ENCODE measurements around the gene BLACAT1.
A peak's percentile ranks its signal among the peaks of the same experiment; 100 is the strongest.

Gene BLACAT1

DNA sequence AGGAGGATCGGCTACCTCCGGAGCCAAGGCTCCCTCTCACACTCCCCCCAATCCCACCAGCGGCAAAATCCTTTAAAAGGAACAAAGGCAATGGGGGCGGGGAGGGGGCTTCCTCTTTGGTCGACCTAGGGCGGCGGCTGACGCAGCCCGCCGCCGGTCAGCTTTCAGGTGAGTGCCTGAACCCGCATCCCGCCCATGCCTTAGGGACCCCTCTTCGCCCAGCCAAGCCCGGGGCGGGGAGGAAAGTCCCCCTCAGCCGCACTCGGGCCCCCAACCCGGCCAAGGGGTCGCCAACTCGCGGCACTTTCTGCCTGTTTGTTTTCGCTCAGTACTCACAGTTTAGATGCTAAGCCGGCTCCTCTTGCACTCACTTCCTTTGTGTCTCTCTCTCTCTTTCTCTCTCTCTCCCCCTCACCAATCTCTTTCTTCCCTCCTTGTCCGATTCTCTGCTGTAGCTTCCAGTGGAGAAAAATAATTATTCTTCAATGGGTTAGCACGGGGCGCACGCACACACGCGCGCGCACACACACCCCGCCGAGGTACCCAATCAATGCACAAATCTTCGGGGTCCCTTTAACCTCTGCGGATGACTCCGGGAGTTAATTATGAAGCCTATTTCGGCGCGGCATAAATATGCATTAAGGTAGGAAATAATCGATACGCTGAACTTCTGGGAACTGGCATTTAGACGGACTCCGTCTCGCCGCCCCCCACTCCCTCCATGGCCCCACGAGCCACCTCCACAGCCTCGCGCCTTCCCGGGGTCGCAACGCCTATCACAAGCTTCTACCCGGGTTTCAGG, at the start of gene BLACAT1:
BLACAT1 (minus strand) TSS at position 465 of the 802 bp plus-strand sequence.
- peak within 1 kb of the TSS; percentile 86 for H3K4me3 Mint-ChIP-seq
- H3K27me3 Mint-ChIP-seq = peaks cover 43% of the 10 kb centered on the region
- no peak within 1 kb of the TSS for H3K27ac Mint-ChIP-seq
- H3K36me3 Mint-ChIP-seq = no peaks in the 10 kb centered on the region
- H3K9me3 Mint-ChIP-seq (ENCODE audit: low read depth) = no peaks in the 10 kb centered on the region
- H3K4me1 Mint-ChIP-seq (ENCODE audit: low read depth) = peaks cover 12% of the 10 kb centered on the region

DNA sequence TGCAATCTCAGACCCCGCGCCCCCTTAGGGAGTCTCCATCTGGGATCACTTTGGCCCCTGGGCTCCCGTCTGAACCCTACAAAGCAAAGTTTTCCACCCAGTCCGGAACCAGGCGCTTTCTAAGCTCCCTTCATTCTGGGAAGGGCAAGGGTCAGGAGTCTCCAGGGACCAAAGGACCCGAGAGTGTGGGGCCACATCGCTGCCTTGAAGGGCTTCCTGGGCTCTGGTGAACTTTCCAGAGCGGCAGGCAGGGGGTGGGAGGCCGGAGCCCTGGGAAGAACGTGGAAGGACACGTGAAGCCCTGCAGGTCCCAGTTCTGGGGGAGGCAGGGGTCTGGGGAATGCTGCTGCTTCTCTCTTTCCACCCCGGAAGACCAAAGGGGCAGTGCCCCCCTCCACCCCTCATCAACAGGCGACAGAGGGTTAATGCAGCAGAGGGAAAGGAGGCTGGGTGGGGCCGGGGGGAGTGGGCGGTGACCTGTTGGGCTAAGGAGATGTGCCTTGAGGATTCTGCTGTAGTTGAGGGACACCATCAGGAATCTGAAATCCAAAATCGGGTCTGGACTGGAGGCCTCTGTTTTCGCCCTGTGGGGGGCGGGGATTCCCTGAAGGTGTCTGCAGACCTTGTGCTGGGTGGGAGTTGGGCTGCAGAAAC, 49.4 kb upstream of the BLACAT1 start:
- H3K4me1 Mint-ChIP-seq (ENCODE audit: low read depth) = peaks cover 14% of the 10 kb centered on the region
- H3K4me3 Mint-ChIP-seq = peak overlapping the region; percentile 75
- H3K27ac Mint-ChIP-seq = no peak overlapping the region

DNA sequence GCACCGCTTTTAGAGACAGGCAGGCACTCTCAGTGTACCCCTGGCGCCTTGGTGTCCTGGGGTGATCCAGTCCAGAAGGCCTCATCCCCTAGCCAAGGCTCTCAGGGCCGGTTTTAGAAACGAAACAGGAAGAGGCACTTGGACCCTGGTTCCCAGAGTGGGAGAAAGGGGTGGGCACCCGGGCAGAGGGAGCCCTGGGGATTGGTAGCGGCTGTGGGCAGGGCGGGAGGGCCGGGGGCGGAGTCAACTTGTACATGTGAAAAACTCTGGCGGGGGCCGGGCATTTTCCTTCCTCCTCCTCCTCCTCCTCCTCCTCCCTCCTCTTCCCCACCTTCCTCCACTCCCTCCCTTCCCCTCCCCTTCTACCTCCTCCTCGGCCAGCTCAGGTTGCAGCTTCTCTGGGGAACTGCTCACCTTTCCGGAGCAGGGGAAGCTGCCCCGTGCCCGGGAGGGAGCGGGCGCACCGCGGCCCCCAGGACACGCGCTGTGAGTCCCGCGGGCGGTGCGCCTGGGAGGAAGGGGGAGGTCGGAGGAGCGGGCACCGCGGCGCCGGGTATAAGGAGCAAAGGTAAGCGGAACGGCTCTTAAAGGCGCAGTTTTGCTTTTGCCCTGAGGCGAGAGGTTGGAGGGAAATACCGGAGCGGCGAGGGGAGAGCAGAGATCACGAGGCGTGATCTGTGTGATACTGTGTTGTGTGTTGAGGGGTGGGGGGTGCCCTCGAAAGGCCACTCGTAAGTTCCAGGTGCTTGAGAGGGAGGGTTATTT, 48.6 kb upstream of the BLACAT1 start, which contains the start of gene CDK18:
CDK18 (plus strand) TSS at position 359 of the 765 bp plus-strand sequence. CDS start 18,499 bp downstream, outside the sequence.
- H3K9me3 Mint-ChIP-seq (ENCODE audit: low read depth) = no peaks in the 10 kb centered on the region

More for the DNA sequence above, 49.4 kb upstream of the BLACAT1 start:
- H3K9me3 Mint-ChIP-seq (ENCODE audit: low read depth) = no peaks in the 10 kb centered on the region
- H3K36me3 Mint-ChIP-seq = no peaks in the 10 kb centered on the region
- no peaks in the 10 kb centered on the region for H3K27me3 Mint-ChIP-seq

DNA sequence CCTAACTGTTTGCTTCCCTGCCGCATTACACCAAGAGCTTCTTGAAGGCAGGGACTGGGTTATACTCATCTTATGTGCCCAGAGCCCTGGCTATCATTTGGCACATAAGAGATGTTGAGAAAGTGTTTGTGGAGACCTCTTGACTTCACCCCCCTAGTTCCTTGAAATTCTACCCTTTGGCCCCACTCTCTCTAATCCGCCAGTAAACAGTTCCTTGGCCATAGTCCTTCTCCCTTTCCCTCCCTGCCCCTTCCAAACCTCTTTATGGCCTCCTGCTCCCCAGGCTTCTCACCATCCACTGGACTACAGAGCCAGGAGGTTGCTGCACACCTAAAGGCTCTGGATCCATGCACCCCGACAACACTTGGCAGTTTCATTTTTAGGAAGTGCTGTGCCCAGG, 47.1 kb upstream of the BLACAT1 start:
- no peaks in the 10 kb centered on the region for H3K36me3 Mint-ChIP-seq
- H3K27me3 Mint-ChIP-seq = no peaks in the 10 kb centered on the region
- H3K4me1 Mint-ChIP-seq (ENCODE audit: low read depth) = peaks cover 14% of the 10 kb centered on the region
- peak overlapping the region; percentile 57 for H3K4me3 Mint-ChIP-seq
- H3K9me3 Mint-ChIP-seq (ENCODE audit: low read depth) = no peaks in the 10 kb centered on the region
- H3K27ac Mint-ChIP-seq = no peak overlapping the region

More for the DNA sequence above, 48.6 kb upstream of the BLACAT1 start, which contains the start of gene CDK18:
- no peaks in the 10 kb centered on the region for H3K27me3 Mint-ChIP-seq
- no peak within 1 kb of the TSS for H3K27ac Mint-ChIP-seq
- H3K36me3 Mint-ChIP-seq = no peaks in the 10 kb centered on the region
- peaks cover 14% of the 10 kb centered on the region for H3K4me1 Mint-ChIP-seq (ENCODE audit: low read depth)
- H3K4me3 Mint-ChIP-seq = peak within 1 kb of the TSS; percentile 83

DNA sequence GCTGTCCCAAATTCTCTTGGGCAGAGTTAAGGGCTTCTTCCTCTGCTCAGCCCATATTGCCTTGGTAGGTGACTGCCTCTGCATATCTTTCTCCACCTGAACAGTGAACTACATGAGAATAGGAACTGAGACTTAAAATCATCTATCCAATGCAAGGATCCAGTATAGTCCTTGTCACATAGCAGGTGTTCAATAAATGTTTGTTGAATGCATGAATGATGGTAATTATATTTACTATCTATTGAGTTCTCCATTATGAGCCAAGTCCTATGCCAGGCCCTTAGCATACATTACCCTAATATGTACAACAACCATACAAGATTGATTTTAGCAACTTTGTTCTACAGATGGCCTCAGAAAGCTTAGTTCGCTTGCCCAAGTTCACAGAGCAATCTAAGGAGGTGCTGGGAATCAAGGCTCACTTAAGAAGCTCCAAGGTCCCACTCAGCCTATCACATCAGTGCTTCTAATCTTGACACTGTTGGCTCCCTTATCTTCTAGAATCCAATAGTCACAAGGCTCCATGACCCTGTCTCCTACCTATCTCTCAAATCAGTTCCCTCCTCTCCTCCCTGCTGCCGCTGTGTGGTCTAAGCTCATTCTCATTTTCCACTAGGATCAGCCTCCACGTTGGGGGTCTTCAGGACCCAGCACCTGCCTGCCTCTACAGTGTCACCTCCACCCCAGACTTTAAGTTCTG, 46.4 kb upstream of the BLACAT1 start:
- Mint-ChIP-seq H3K27ac (no peak overlapping the region), H3K27me3 (no peaks in the 10 kb centered on the region), H3K36me3 (no peaks in the 10 kb centered on the region), H3K4me3 (no peak overlapping the region), H3K9me3 (ENCODE audit: low read depth) (no peaks in the 10 kb centered on the region), H3K4me1 (ENCODE audit: low read depth) (peaks cover 14% of the 10 kb centered on the region)

DNA sequence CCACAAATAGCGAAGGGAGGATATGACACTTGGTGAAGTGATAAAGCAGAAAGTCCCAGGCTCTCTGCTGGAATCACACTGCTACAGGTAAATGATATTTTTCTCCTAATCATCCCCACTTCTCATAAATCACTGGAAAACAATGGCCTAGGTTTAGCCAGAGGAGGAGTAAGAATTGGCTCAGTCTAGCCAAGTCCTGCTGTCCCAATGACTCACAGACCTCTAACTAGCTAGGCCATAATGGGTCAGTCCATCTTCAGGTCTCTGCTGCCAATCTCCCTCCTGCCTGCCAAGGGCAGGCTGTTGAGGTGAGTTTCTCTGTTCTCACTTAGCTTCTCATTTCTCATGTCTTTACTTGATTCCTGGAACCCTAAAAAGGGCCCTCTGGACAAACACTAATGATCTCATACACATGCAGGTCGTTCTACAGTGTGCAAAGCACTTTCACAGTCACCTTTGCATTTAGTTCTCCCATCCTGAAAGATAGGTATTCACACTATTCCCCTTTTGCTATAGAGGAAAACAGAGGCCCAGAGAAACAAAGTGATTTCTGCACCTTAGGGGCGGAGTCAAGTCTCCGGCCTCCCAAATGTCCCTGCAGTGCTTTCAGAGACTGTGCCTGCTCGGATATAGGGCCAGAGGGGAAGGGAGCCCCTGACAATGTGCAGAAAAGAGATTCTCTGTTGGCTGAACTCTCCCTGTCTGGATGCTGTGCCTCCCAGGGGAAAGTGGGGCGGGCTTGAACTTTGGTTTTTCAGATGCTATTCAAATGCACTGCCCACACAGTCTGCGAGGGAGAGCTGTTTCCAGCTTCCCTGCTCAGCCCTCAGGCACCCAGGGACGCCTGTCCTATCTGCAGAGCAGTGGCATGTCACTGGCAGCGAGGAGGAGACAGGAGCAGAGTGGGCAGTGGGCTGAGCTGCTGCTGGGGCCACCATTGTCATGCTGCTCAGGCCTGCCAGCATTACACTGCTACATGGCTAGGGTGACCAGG, 44.7 kb upstream of the BLACAT1 start:
- Mint-ChIP-seq H3K27me3 (no peaks in the 10 kb centered on the region), H3K4me1 (ENCODE audit: low read depth) (peaks cover 12% of the 10 kb centered on the region), H3K4me3 (no peak overlapping the region), H3K36me3 (no peaks in the 10 kb centered on the region), H3K9me3 (ENCODE audit: low read depth) (no peaks in the 10 kb centered on the region), H3K27ac (no peak overlapping the region)

DNA sequence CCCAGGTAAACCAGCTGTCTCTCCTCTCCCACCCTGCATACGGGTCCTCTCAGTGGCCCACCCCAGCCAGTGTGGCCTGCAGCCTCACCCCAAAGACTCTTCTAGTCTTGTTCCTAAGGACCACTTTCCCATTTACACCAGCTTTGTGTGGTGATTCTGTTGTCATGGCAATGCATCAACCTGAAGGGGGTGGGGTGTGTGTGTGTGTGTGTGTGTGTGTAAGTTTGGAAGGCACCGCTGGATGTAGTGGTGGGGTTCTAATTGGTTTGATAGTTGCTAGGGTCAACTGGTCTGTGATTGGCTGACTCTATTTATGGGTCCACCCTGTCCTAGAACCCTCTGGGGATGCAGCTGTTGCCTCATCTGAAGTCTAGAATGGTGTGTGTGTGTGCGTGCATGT, 43.9 kb upstream of the BLACAT1 start:
- H3K4me3 Mint-ChIP-seq = no peak overlapping the region
- no peaks in the 10 kb centered on the region for H3K9me3 Mint-ChIP-seq (ENCODE audit: low read depth)
- no peaks in the 10 kb centered on the region for H3K36me3 Mint-ChIP-seq
- H3K27me3 Mint-ChIP-seq = peaks cover 1% of the 10 kb centered on the region
- H3K27ac Mint-ChIP-seq = no peak overlapping the region
- peaks cover 5% of the 10 kb centered on the region for H3K4me1 Mint-ChIP-seq (ENCODE audit: low read depth)

DNA sequence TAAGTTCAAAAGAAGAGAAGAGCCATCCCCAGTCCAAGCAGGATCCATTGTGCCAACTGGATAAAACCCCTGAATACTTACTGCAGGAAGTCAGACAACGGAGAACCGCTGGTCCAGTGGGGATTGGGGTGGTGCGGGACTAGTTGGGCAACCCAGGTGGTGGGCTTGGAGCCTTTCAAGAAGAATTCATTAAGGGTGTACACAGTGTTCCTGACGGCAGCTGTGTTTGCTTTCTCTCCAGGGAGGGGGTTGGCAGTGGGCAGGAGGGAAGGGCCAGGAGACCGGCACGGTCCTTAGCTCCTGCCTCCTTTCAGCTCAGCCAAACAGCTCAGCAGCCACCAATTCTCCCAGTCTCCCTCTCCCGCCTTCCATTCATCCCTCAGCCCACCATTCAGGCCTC, 41.5 kb upstream of the BLACAT1 start:
- Mint-ChIP-seq H3K27ac (no peak overlapping the region), H3K36me3 (no peaks in the 10 kb centered on the region), H3K9me3 (ENCODE audit: low read depth) (no peaks in the 10 kb centered on the region), H3K27me3 (peaks cover 5% of the 10 kb centered on the region), H3K4me3 (no peak overlapping the region), H3K4me1 (ENCODE audit: low read depth) (no peaks in the 10 kb centered on the region)

DNA sequence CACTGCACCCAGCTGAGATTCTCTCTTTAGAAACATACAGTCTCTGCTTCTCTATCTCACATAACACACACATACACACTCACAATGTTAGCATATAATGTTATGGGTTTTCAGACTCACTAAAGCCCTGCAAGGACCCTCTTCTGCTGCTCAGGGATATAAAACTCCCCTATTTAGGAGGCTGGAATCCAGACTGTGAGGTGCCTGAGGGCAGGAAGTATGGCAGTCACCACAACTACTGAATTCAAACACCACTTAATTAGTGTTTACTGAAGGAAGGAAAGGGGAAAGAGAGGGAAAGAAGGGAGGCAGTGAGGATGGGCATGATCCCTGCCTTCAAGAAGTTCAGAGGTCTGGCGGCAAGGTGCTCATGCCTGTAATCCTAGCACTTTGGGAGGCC, 40.8 kb upstream of the BLACAT1 start:
- Mint-ChIP-seq H3K4me3 (no peak overlapping the region), H3K9me3 (ENCODE audit: low read depth) (no peaks in the 10 kb centered on the region), H3K4me1 (ENCODE audit: low read depth) (no peaks in the 10 kb centered on the region), H3K36me3 (no peaks in the 10 kb centered on the region), H3K27me3 (peaks cover 5% of the 10 kb centered on the region), H3K27ac (no peak overlapping the region)

DNA sequence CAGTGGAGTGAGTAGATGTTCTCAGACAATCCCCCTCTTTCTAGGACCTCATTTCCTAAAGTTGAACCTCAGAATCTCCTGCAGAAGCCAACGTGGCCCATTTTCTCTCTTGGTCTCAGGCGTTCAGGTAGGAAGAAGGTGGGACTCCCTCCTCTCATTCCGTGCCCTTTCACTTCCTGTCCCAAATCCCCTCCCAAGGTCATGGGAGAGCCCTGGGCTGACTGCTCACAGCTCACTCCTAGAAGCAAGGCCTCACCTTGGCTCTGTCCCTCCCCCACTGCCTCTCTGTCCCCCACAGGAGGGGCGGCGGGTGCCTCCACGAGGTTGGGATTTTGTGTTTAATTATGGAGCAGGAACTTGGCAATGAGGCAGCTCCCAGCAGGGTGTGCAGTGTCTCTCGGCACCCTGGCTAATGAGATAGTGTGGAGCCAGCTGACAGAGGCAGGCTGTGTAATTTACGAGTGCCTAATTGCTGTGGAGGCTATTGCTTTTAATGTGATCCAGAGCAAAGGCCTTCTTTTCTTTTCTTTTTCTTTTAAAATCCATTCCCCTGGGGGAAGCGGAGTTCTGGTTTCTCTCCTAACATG, 39.5 kb upstream of the BLACAT1 start:
- Mint-ChIP-seq H3K27ac (no peak overlapping the region), H3K36me3 (no peaks in the 10 kb centered on the region), H3K27me3 (peaks cover 5% of the 10 kb centered on the region), H3K4me3 (no peak overlapping the region), H3K4me1 (ENCODE audit: low read depth) (no peaks in the 10 kb centered on the region), H3K9me3 (ENCODE audit: low read depth) (no peaks in the 10 kb centered on the region)

DNA sequence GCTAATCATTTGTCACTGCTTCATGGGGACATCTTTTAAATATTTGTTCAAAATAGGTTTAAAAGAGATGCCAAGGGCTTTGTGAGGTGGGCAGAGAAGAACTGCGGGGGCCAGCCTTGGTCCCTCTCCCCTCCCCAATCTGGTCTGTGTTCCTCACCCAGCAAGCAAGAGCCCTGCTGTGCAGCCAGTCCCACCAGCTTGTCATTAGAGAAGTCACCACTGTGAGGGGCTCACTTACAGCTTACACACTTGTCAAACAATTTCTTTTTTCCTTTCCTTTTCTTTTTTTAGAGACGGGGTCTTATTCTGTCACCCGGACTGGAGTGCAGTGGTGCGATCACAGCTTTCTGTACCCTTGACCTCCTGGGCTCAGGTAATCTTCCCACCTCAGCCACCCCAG, 38.3 kb upstream of the BLACAT1 start:
- Mint-ChIP-seq H3K4me1 (ENCODE audit: low read depth) (no peaks in the 10 kb centered on the region), H3K27me3 (peaks cover 8% of the 10 kb centered on the region), H3K36me3 (no peaks in the 10 kb centered on the region), H3K4me3 (no peak overlapping the region), H3K9me3 (ENCODE audit: low read depth) (no peaks in the 10 kb centered on the region), H3K27ac (no peak overlapping the region)

DNA sequence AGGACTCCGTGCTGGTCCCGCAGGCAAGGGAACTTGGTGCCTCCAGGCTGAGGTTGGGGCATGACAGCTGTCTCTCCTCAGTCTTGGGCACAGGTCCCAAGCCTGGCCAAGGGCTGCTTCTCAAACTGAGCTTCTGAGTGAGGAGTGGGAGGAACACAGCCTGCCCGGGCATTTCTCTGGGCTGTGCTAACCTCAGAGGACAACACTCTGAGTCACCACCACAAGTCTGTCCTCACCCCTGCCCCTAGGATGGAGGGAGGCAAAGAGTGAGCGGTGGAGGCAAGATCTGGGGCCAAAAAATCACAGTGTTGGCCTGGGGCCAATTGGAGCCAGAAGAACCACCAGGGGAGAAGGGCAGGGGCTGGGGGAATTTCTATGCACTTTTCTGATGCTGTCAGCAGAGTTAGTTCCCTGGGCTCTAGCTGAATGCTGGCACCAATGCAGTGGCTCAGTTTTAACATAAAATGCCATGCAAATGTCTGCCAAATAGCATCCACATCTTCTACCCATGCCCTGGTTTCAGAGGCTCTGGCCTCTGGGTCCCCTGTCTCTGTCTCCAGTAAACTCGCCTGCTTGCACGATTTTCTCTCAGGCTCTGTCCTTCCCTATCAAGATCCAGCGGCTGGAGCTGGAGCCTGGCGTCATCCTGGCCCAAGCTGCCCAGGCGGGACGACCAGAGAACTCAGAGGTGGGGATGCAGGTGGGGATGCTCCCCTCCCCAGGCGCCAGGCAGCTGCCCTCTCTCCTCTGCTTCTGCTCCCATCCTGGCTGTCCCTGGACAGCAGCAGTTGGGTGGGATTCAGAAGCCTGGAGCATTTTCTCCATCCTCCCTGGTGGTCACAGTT, 37.6 kb upstream of the BLACAT1 start:
- H3K27me3 Mint-ChIP-seq = peaks cover 12% of the 10 kb centered on the region
- H3K4me1 Mint-ChIP-seq (ENCODE audit: low read depth) = no peaks in the 10 kb centered on the region
- H3K27ac Mint-ChIP-seq = no peak overlapping the region
- no peaks in the 10 kb centered on the region for H3K36me3 Mint-ChIP-seq
- H3K4me3 Mint-ChIP-seq = no peak overlapping the region
- no peaks in the 10 kb centered on the region for H3K9me3 Mint-ChIP-seq (ENCODE audit: low read depth)

DNA sequence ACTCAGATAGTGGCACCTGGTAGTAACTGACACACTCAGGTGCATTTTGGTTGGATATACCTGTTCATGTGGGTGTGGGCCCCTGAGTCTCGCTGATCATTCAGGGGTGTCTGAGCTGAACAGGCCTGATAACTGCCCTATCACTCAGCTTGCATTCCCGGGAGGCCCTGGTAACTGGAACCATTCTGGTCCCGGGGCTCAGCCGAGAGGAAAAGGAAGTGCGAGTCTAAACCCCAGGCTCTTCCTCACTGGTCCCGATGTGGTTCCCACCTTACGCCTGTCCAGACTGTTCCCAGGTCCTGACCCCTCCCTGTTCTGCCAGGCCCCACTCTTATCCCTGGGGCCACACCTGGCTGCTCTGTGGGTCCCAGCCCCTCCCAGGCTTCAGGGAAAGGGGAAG, 36.9 kb upstream of the BLACAT1 start:
- Mint-ChIP-seq H3K4me1 (ENCODE audit: low read depth) (no peaks in the 10 kb centered on the region), H3K27me3 (peaks cover 15% of the 10 kb centered on the region)

More for the DNA sequence above, 36.9 kb upstream of the BLACAT1 start:
- Mint-ChIP-seq H3K4me3 (no peak overlapping the region), H3K9me3 (ENCODE audit: low read depth) (no peaks in the 10 kb centered on the region), H3K27ac (no peak overlapping the region), H3K36me3 (no peaks in the 10 kb centered on the region)
